Measurements from ENCODE around the gene CYBRD1. TPM values are rescaled to one million over a fixed set of nuclear protein-coding genes. Genes with fewer than 3 reads are reported as not detected.
A peak's percentile ranks its signal among the peaks of the same experiment; 100 is the strongest.

Gene CYBRD1
- polyA plus RNA-seq, 2 of the 4 experiments (the other 2 are of a cell fraction), result 30.5 to 46.6 TPM

DNA sequence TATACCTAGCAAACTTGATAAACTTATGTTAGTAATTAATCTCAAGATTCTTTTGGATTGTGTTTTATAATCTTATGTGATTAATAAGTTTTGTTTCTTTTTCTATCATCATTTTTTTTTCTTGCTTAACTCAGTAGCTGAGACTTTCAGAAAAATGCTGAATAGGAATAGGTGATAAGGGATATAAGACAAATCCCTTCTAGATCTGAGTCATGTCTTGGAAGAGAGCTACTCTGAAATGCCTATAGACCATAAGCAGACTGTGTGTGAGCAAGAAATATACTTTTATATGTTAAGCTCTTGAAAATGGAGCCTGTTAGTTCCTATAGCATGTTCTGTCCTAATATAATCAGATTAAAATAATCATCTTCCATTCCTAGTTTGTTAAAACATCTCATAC lies 29.6 kb downstream of the CYBRD1 start:
- CTCF ChIA-PET, result interaction anchor here (1.3 kb wide), 1 partner anchor 562 kb away, joined by 3 read pairs; no protein-coding TSS in a partner anchor
- no peak for DNase-seq (ENCODE audit: low read depth in 1 of 2, low spot score in 1 of 2)

DNA sequence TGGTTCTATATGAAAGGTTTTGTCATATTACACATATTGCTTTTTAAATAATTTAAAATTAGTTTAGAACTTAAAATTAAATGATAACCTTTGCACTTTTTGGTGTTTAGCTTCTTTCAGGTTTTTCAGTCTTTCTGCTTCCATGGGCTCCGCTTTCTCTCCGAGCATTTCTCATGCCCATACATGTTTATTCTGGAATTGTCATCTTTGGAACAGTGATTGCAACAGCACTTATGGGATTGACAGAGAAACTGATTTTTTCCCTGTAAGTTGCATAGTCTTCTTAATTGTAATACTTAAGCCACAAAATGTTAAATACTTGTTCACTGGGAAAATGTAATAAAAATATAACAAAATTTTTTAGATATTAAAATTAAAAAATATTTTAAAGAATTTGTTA lies 31.0 kb downstream of the CYBRD1 start:
- 93% methylated on average over 2 of the region's 2 CpGs for WGBS (ENCODE audit: missing lambda C conversion rate)
- no peak for FAIRE-seq
- H3K4me1 ChIP-seq, result peaks cover 10% of the 10 kb centered on the region; the same call in 2 of the 3 replicates
- peak overlapping the region; percentile 80 for H3K4me2 ChIP-seq
- TF ChIP-seq RCOR1 (IDR thresholded peaks at IDR 0.05; ENCODE audit: low read depth, low read length) (no peak), RNF2 (IDR thresholded peaks at IDR 0.05; ENCODE audit: borderline replicate concordance, low read depth) (no peak), HOXB13 (CRISPR knock-in tag; IDR thresholded peaks at IDR 0.05; ENCODE audit: low read depth) (no peak)
- TF ChIP-seq, protein P1, sequence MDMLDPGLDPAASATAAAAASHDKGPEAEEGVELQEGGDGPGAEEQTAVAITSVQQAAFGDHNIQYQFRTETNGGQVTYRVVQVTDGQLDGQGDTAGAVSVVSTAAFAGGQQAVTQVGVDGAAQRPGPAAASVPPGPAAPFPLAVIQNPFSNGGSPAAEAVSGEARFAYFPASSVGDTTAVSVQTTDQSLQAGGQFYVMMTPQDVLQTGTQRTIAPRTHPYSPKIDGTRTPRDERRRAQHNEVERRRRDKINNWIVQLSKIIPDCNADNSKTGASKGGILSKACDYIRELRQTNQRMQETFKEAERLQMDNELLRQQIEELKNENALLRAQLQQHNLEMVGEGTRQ (IDR thresholded peaks at IDR 0.05), result no peak
- DNase-seq (ENCODE audit: low read depth in 1 of 2, low spot score in 1 of 2), result no peak
- peak overlapping the region; percentile 33 to 65; a peak in 4 of 6 replicates for H3K27ac ChIP-seq
- ATAC-seq, result no peak
- ChIA-PET POLR2A (no interaction called here), CTCF (no interaction called here)
- no peaks in the 10 kb centered on the region for H3K9me3 ChIP-seq
- H3K4me3 ChIP-seq, result peak overlapping the region; percentile 51

More for the DNA sequence above, 29.6 kb downstream of the CYBRD1 start:
- TF ChIP-seq ZFP36 (IDR thresholded peaks at IDR 0.05; ENCODE audit: borderline replicate concordance, partially characterized antibody), result no peak
- TF ChIP-seq, protein P2, sequence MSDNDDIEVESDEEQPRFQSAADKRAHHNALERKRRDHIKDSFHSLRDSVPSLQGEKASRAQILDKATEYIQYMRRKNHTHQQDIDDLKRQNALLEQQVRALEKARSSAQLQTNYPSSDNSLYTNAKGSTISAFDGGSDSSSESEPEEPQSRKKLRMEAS (IDR thresholded peaks at IDR 0.05), result no peak
- no peak for TF ChIP-seq CBX8 (IDR thresholded peaks at IDR 0.05)
- FAIRE-seq (no peak), ATAC-seq (no peak)
- Histone ChIP-seq H3K4me1 (peaks cover 10% of the 10 kb centered on the region; the same call in 2 of the 3 replicates), H3K9me3 (no peaks in the 10 kb centered on the region), H3K4me3 (no peak overlapping the region), H3K27ac (no peak overlapping the region), H3K4me2 (no peak overlapping the region)
- POLR2A ChIA-PET, result interaction anchor here (0.6 kb wide), 1 partner anchor 87 kb away, joined by 3 read pairs; no protein-coding TSS in a partner anchor

DNA sequence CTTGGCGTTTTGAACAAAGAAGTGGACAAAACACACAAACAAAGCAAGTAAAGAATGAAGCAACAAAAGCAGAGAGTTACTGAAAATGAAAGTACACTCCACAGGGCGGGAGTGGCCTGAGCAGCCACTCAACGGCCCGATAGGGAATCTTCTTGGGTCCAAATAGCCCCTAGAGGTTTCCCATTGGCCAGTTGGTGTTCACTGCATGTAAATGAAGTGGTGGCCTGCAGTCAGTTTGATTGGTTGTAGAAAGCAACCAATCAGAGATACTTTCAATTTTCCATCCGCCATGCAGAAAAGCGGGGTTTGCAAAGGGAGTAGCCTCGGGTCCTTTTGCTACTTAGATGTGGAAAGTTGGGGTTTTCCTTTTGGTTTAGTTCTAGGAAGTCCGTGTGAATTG lies 31.6 kb downstream of the CYBRD1 start:
- H3K4me2 ChIP-seq, result peak overlapping the region; percentile 80
- peak overlapping the region; percentile 51 for H3K4me3 ChIP-seq
- FAIRE-seq (peak; percentile 92), ATAC-seq (peak; percentile 100), DNase-seq (ENCODE audit: low read depth in 1 of 2, low spot score in 1 of 2) (peak; percentile 79 to 96)
- no peaks in the 10 kb centered on the region for H3K9me3 ChIP-seq
- peaks cover 10% of the 10 kb centered on the region; the same call in 2 of the 3 replicates for H3K4me1 ChIP-seq
- TF ChIP-seq JUN (IDR thresholded peaks at IDR 0.05) (peak in 1 of 2 experiments; percentile 46; a peak in 2 of 5 replicates), MAZ (IDR thresholded peaks at IDR 0.05; ENCODE audit: borderline replicate concordance, low read depth, low read length) (no peak), PHF8 (IDR thresholded peaks at IDR 0.05; ENCODE audit: borderline replicate concordance, low read depth) (0 out of 2 replicates have a peak, but pooled peaks have one; percentile 20), RFX5 (IDR thresholded peaks at IDR 0.05) (peak; percentile 43; the same call in 1 of the 2 replicates), RARB (CRISPR knock-in tag; IDR thresholded peaks at IDR 0.05) (no peak), POLR2A (IDR thresholded peaks at IDR 0.05; ENCODE audit: low read length) (peak; percentile 31), NFE2L2 (conservative IDR thresholded peaks at IDR 0.05; ENCODE audit: low read length) (no peak), MAFK (IDR thresholded peaks at IDR 0.05; ENCODE audit: partially characterized antibody) (no peak), CHD2 (IDR thresholded peaks at IDR 0.05; ENCODE audit: low read length, partially characterized antibody) (no peak), ZC3H11A (IDR thresholded peaks at IDR 0.05) (no peak), ZNF302 (CRISPR knock-in tag; IDR thresholded peaks at IDR 0.05) (no peak), FOXS1 (CRISPR knock-in tag; IDR thresholded peaks at IDR 0.05) (no peak), CEBPB (IDR thresholded peaks at IDR 0.05) (peak in 1 of 2 experiments; percentile 38; a peak in 2 of 4 replicates)
- TF ChIP-seq, protein P3, sequence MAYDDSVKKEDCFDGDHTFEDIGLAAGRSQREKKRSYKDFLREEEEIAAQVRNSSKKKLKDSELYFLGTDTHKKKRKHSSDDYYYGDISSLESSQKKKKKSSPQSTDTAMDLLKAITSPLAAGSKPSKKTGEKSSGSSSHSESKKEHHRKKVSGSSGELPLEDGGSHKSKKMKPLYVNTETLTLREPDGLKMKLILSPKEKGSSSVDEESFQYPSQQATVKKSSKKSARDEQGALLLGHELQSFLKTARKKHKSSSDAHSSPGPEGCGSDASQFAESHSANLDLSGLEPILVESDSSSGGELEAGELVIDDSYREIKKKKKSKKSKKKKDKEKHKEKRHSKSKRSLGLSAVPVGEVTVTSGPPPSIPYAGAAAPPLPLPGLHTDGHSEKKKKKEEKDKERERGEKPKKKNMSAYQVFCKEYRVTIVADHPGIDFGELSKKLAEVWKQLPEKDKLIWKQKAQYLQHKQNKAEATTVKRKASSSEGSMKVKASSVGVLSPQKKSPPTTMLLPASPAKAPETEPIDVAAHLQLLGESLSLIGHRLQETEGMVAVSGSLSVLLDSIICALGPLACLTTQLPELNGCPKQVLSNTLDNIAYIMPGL (CRISPR knock-in tag; IDR thresholded peaks at IDR 0.05; ENCODE audit: borderline replicate concordance), result no peak
- TF ChIP-seq, protein P4, sequence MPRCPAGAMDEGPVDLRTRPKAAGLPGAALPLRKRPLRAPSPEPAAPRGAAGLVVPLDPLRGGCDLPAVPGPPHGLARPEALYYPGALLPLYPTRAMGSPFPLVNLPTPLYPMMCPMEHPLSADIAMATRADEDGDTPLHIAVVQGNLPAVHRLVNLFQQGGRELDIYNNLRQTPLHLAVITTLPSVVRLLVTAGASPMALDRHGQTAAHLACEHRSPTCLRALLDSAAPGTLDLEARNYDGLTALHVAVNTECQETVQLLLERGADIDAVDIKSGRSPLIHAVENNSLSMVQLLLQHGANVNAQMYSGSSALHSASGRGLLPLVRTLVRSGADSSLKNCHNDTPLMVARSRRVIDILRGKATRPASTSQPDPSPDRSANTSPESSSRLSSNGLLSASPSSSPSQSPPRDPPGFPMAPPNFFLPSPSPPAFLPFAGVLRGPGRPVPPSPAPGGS (IDR thresholded peaks at IDR 0.05), result peak; percentile 47; the same call in 1 of the 3 replicates
- TF ChIP-seq, protein P5, sequence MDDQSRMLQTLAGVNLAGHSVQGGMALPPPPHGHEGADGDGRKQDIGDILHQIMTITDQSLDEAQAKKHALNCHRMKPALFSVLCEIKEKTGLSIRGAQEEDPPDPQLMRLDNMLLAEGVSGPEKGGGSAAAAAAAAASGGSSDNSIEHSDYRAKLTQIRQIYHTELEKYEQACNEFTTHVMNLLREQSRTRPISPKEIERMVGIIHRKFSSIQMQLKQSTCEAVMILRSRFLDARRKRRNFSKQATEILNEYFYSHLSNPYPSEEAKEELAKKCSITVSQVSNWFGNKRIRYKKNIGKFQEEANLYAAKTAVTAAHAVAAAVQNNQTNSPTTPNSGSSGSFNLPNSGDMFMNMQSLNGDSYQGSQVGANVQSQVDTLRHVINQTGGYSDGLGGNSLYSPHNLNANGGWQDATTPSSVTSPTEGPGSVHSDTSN (IDR thresholded peaks at IDR 0.05), result no peak
- ChIA-PET POLR2A (no interaction called here), CTCF (no interaction called here)
- H3K27ac ChIP-seq, result peak overlapping the region; percentile 71 to 83
- WGBS (ENCODE audit: missing lambda C conversion rate), result 2% methylated on average over 8 of the region's 8 CpGs

Data from A549 (cell line).